Tibial artery (tissue), 4 donors: ENCODE measurements around the gene PAM.
"Not testable (repeated sequence)": the region's sequence is repeated elsewhere in the genome, so short reads cannot be mapped to it uniquely, and the experiment has no call there.

ENCODE experiments used
- DNase-seq, 2 donors: peaks; one replicate each; pipeline ENCODE4 v3.0.0-alpha.2; 2019
- H3K27ac ChIP-seq, 2 donors: fragments of 200-600 bp; sonication (generic) in 1 of 2; 1 replicate in 1 of 2; 2 replicates in 1 of 2; pipeline ENCODE4 v1.5.1; 2018 to 2019; ENCODE audit warnings: mild to moderate bottlenecking in 1 of 2
- H3K27me3 ChIP-seq, 2 donors: fragments of 200-600 bp; sonication (generic) in 1 of 2; one replicate each; pipeline versions ENCODE4 v1.5.1 to v1.6.0; 2016 to 2019
- H3K36me3 ChIP-seq, 3 donors: fragments of 200-600 bp; sonication (generic) in 2 of 3; one replicate each; pipeline ENCODE4 v1.5.1; 2016 to 2019; ENCODE audit warnings: mild to moderate bottlenecking in 2 of 3
- H3K4me1 ChIP-seq, 4 donors: fragments of 200-600 bp; sonication (generic) in 2 of 4; 1 replicate in 3 of 4; 2 replicates in 1 of 4; pipeline ENCODE4 v1.5.1; 2016 to 2019
- H3K4me3 ChIP-seq, 2 donors: fragments of 200-600 bp; sonication (generic) in 1 of 2; 1 replicate in 1 of 2; 2 replicates in 1 of 2; pipeline ENCODE4 v1.5.1; 2018 to 2019; ENCODE audit warnings: mild to moderate bottlenecking in 2 of 2
- H3K9me3 ChIP-seq, 3 donors: fragments of 200-600 bp; sonication (generic) in 1 of 3; one replicate each; pipeline ENCODE4 v1.5.1; 2016 to 2019
- CTCF ChIP-seq, 2 experiments: fragments of 200-600 bp in 1 of 2; fragments of 450-650 bp in 1 of 2; IDR thresholded peaks; one replicate each; pipeline ENCODE4 v1.5.1; 2017 to 2019; ENCODE audit warnings: antibody characterized with exemption in 2 of 2, mild to moderate bottlenecking in 1 of 2, moderate library complexity in 1 of 2
- intact Hi-C: fragments of 100-400 bp; cut with DNase I; formaldehyde crosslinking; loops from one replicate; pipeline ENCODE4 v1.15.0; 2023; ENCODE audit warnings: low total_unique reads

Gene PAM

GRCh38 chr5:102998224-102998623 is 243.1 kb downstream of the PAM start:
- Histone ChIP-seq H3K9me3 (no peaks in the 10 kb centered on the region), H3K27me3 (no peaks in the 10 kb centered on the region), H3K36me3 (peaks cover 0 to 16% (median 11%) of the 10 kb centered on the region in 3 donors), H3K4me3 (no peak overlapping the region), H3K27ac (no peak overlapping the region), H3K4me1 (no peaks in the 10 kb centered on the region)
- no peak for DNase-seq
- no peak for TF ChIP-seq CTCF (IDR thresholded peaks at IDR 0.05)
- intact Hi-C loops, result no loop called here

- TF ChIP-seq CTCF (IDR thresholded peaks at IDR 0.05), result no peak
- intact Hi-C loops, result no loop called here
- H3K4me3 ChIP-seq, result no peak overlapping the region
These were observed 244.1 kb downstream of the PAM start for GRCh38 chr5:102999191-102999590.

GRCh38 chr5:102999621-103000020 is 244.5 kb downstream of the PAM start:
- H3K27me3 ChIP-seq, H3K4me3 ChIP-seq, H3K9me3 ChIP-seq, intact Hi-C loops, H3K27ac ChIP-seq, H3K4me1 ChIP-seq, DNase-seq: not testable (repeated sequence)
- H3K36me3 ChIP-seq, result peaks cover 0 to 16% (median 14%) of the 10 kb centered on the region in 3 donors

More at GRCh38 chr5:102999191-102999590, 244.1 kb downstream of the PAM start:
- Histone ChIP-seq H3K4me1 (no peaks in the 10 kb centered on the region), H3K27ac (no peak overlapping the region), H3K36me3 (peaks cover 0 to 16% (median 14%) of the 10 kb centered on the region in 3 donors), H3K27me3 (no peaks in the 10 kb centered on the region), H3K9me3 (no peaks in the 10 kb centered on the region)
- DNase-seq, result no peak

GRCh38 chr5:103000089-103000488 is 245.0 kb downstream of the PAM start:
- no peak overlapping the region for H3K27ac ChIP-seq
- TF ChIP-seq CTCF (IDR thresholded peaks at IDR 0.05), result no peak
- H3K4me1 ChIP-seq, result no peaks in the 10 kb centered on the region
- no peak for DNase-seq
- H3K27me3 ChIP-seq, result no peaks in the 10 kb centered on the region
- no peak overlapping the region for H3K4me3 ChIP-seq
- peaks cover 0 to 16% (median 14%) of the 10 kb centered on the region in 3 donors for H3K36me3 ChIP-seq
- intact Hi-C loops, result no loop called here
- H3K9me3 ChIP-seq, result no peaks in the 10 kb centered on the region

GRCh38 chr5:103003872-103004271 is 248.8 kb downstream of the PAM start:
- Histone ChIP-seq H3K27me3 (no peaks in the 10 kb centered on the region), H3K27ac (no peak overlapping the region), H3K4me3 (no peak overlapping the region), H3K4me1 (peaks cover 0 to 10% (median 4%) of the 10 kb centered on the region in 4 donors), H3K9me3 (no peaks in the 10 kb centered on the region), H3K36me3 (peaks cover 0 to 25% (median 22%) of the 10 kb centered on the region in 3 donors)
- no peak for TF ChIP-seq CTCF (IDR thresholded peaks at IDR 0.05)
- intact Hi-C loops, result no loop called here
- no peak for DNase-seq

- H3K27ac ChIP-seq, result no peak overlapping the region
- no peak for DNase-seq
- peaks cover 0 to 14% (median 13%) of the 10 kb centered on the region in 3 donors for H3K36me3 ChIP-seq
- intact Hi-C loops, result no loop called here
- H3K9me3 ChIP-seq, result no peaks in the 10 kb centered on the region
- H3K27me3 ChIP-seq, result no peaks in the 10 kb centered on the region
- H3K4me3 ChIP-seq, result no peak overlapping the region
- no peak for TF ChIP-seq CTCF (IDR thresholded peaks at IDR 0.05)
- peaks cover 0 to 16% (median 4%) of the 10 kb centered on the region in 4 donors for H3K4me1 ChIP-seq
These were observed 250.2 kb downstream of the PAM start for GRCh38 chr5:103005276-103005675.
